Measurements from ENCODE around the gene THSD4. TPM values are rescaled to one million over a fixed set of nuclear protein-coding genes. Genes with fewer than 3 reads are reported as not detected.
A peak's percentile ranks its signal among the peaks of the same experiment; 100 is the strongest.

Gene THSD4
- total RNA-seq, 1 donor from 2014 or later = 1.4 TPM

GRCh38 chr15:71443538-71443937 lies 328.3 kb downstream of the THSD4 start:
- no peak overlapping the region for H3K27ac Mint-ChIP-seq (ENCODE audit: unreplicated experiment)
- H3K36me3 Mint-ChIP-seq (ENCODE audit: low read depth) = no peaks in the 10 kb centered on the region
- no peak overlapping the region for H3K4me3 Mint-ChIP-seq
- TF ChIP-seq CTCF (conservative IDR thresholded peaks at IDR 0.05) = peak; percentile 93
- no peaks in the 10 kb centered on the region for H3K9me3 Mint-ChIP-seq
- DNase-seq (ENCODE audit: low read depth, low spot score) = peak; percentile 65
- no peaks in the 10 kb centered on the region for H3K4me1 Mint-ChIP-seq
- H3K27me3 Mint-ChIP-seq (ENCODE audit: low read depth) = peaks cover 10% of the 10 kb centered on the region

GRCh38 chr15:71444032-71444810 lies 328.9 kb downstream of the THSD4 start:
- H3K9me3 Mint-ChIP-seq = no peaks in the 10 kb centered on the region
- no peak overlapping the region for H3K27ac Mint-ChIP-seq (ENCODE audit: unreplicated experiment)
- H3K4me3 Mint-ChIP-seq = no peak overlapping the region
- peaks cover 13% of the 10 kb centered on the region for H3K27me3 Mint-ChIP-seq (ENCODE audit: low read depth)
- no peak for TF ChIP-seq CTCF (conservative IDR thresholded peaks at IDR 0.05)
- DNase-seq (ENCODE audit: low read depth, low spot score) = no peak
- H3K4me1 Mint-ChIP-seq = no peaks in the 10 kb centered on the region
- no peaks in the 10 kb centered on the region for H3K36me3 Mint-ChIP-seq (ENCODE audit: low read depth)

- Mint-ChIP-seq H3K4me1 (no peaks in the 10 kb centered on the region), H3K27ac (ENCODE audit: unreplicated experiment) (no peak overlapping the region), H3K36me3 (ENCODE audit: low read depth) (no peaks in the 10 kb centered on the region), H3K4me3 (no peak overlapping the region), H3K27me3 (ENCODE audit: low read depth) (peaks cover 16% of the 10 kb centered on the region), H3K9me3 (no peaks in the 10 kb centered on the region)
- DNase-seq (ENCODE audit: low read depth, low spot score) = no peak
- TF ChIP-seq CTCF (conservative IDR thresholded peaks at IDR 0.05) = no peak
Observed at GRCh38 chr15:71444866-71445590, 329.8 kb downstream of the THSD4 start.

- no peak overlapping the region for H3K27ac Mint-ChIP-seq (ENCODE audit: unreplicated experiment)
- TF ChIP-seq CTCF (conservative IDR thresholded peaks at IDR 0.05) = no peak
- no peak overlapping the region for H3K4me3 Mint-ChIP-seq
- no peaks in the 10 kb centered on the region for H3K9me3 Mint-ChIP-seq
- H3K36me3 Mint-ChIP-seq (ENCODE audit: low read depth) = no peaks in the 10 kb centered on the region
- peaks cover 29% of the 10 kb centered on the region for H3K27me3 Mint-ChIP-seq (ENCODE audit: low read depth)
- no peaks in the 10 kb centered on the region for H3K4me1 Mint-ChIP-seq
- DNase-seq (ENCODE audit: low read depth, low spot score) = no peak
Observed at GRCh38 chr15:71447328-71448250, 332.3 kb downstream of the THSD4 start.

GRCh38 chr15:71448688-71449114 lies 333.4 kb downstream of the THSD4 start:
- peak; percentile 67 for DNase-seq (ENCODE audit: low read depth, low spot score)
- H3K36me3 Mint-ChIP-seq (ENCODE audit: low read depth) = no peaks in the 10 kb centered on the region
- no peak overlapping the region for H3K27ac Mint-ChIP-seq (ENCODE audit: unreplicated experiment)
- peaks cover 5% of the 10 kb centered on the region for H3K4me1 Mint-ChIP-seq
- peaks cover 34% of the 10 kb centered on the region for H3K27me3 Mint-ChIP-seq (ENCODE audit: low read depth)
- H3K4me3 Mint-ChIP-seq = no peak overlapping the region
- no peaks in the 10 kb centered on the region for H3K9me3 Mint-ChIP-seq
- TF ChIP-seq CTCF (conservative IDR thresholded peaks at IDR 0.05) = peak; percentile 90
